HG03442 (cell line): Measurements from ENCODE around the gene EVC2.

Experiments
- ATAC-seq: cut with Tn5 transposase; IDR thresholded peaks from one replicate; pipeline ENCODE4 v1.9.1; 2021; ENCODE audit warnings: mild to moderate bottlenecking, moderate library complexity; ENCODE audit not compliant: unreplicated experiment

EVC2 gene

GRCh38 chr4:5715357-5715756 lies 7.0 kb upstream of the EVC2 start:
- ATAC-seq = no peak

GRCh38 chr4:5713861-5714260 lies 5.5 kb upstream of the EVC2 start:
- no peak for ATAC-seq

- ATAC-seq = no peak
Observed at GRCh38 chr4:5712931-5713330, 4.6 kb upstream of the EVC2 start.

- peak; percentile 51 for ATAC-seq
Observed at GRCh38 chr4:5712517-5712916, 4.2 kb upstream of the EVC2 start.

GRCh38 chr4:5711479-5712184 lies 3.3 kb upstream of the EVC2 start:
- no peak for ATAC-seq

GRCh38 chr4:5710961-5711478 lies 2.7 kb upstream of the EVC2 start, which contains the start of gene EVC:
TSS of gene EVC (plus strand) at chr4:5711201. CDS start at chr4:5711381, 180 bp downstream.
- peak; percentile 32 for ATAC-seq

GRCh38 chr4:5710065-5710960 lies 2.0 kb upstream of the EVC2 start:
- no peak for ATAC-seq

- ATAC-seq = no peak
Observed at GRCh38 chr4:5709207-5709575, 832 bp upstream of the EVC2 start.

- ATAC-seq = peak; percentile 6
Observed at GRCh38 chr4:5707778-5708448, 446 bp downstream of the EVC2 start.

- no peak for ATAC-seq
Observed at GRCh38 chr4:5707366-5707765, 993 bp downstream of the EVC2 start.

- no peak for ATAC-seq
Observed at GRCh38 chr4:5706486-5707290, 1.7 kb downstream of the EVC2 start.

- no peak for ATAC-seq
Observed at GRCh38 chr4:5705647-5706320, 2.6 kb downstream of the EVC2 start.

- ATAC-seq = no peak
Observed at GRCh38 chr4:5704276-5704675, 4.1 kb downstream of the EVC2 start.

GRCh38 chr4:5703831-5704230 lies 4.5 kb downstream of the EVC2 start:
- no peak for ATAC-seq

GRCh38 chr4:5701971-5702370 lies 6.4 kb downstream of the EVC2 start:
- ATAC-seq = no peak

- ATAC-seq = no peak
Observed at GRCh38 chr4:5700459-5700858, 7.9 kb downstream of the EVC2 start.

- no peak for ATAC-seq
Observed at GRCh38 chr4:5696341-5696740, 12.0 kb downstream of the EVC2 start.

- no peak for ATAC-seq
Observed at GRCh38 chr4:5693871-5694270, 14.5 kb downstream of the EVC2 start.

GRCh38 chr4:5691491-5692132 lies 16.7 kb downstream of the EVC2 start:
- no peak for ATAC-seq
